A549 (cell line): ENCODE results near the gene KLF3. TPM values are rescaled to one million over a fixed set of nuclear protein-coding genes. Genes with fewer than 3 reads are reported as not detected.

Experiments used
- ATAC-seq, 2 experiments: fragments of 200-7000 bp in 1 of 2; fragments of >200 bp in 1 of 2; cut with Nextera tagmentation in 1 of 2; cut with Tn5 transposase in 1 of 2; 3 replicates each; pipeline versions ENCODE4 v1.8.0 to v1.9.1; 2018 to 2020; ENCODE audit warnings: mild to moderate bottlenecking in 1 of 2, moderate library complexity in 1 of 2
- CTCF ChIA-PET: fragments of 300-600 bp; sonication (Branson Sonifier 250); formaldehyde crosslinking; extraction: SDS; loops from one replicate; lab custom pipeline; 2021; ENCODE audit warnings: antibody characterized with exemption, inconsistent platforms; lab: Yijun Ruan, JAX
- POLR2A ChIA-PET: fragments of 350-600 bp; formaldehyde crosslinking; extraction: SDS; loops from one replicate; lab custom pipeline; 2021; ENCODE audit warnings: antibody characterized with exemption, inconsistent platforms; lab: Yijun Ruan, JAX
- DNase-seq, 2 experiments: peaks; one replicate each; pipeline versions ENCODE4 v3.0.0 to v3.0.0-alpha.2; 2011 to 2016; ENCODE audit warnings: low read depth in 1 of 2, low spot score in 1 of 2
- FAIRE-seq: peaks from 2 replicates; lab custom pipeline; 2011; peaks lifted over from hg19 to GRCh38; lab: Jason Lieb, UNC
- H3K27ac ChIP-seq, 2 experiments: fragments of >200 bp; sonication (Bioruptor Twin); formaldehyde crosslinking; 3 replicates each; pipeline ENCODE4 v1.5.1; 2016 to 2017
- H3K4me1 ChIP-seq: fragments of >200 bp; sonication (Bioruptor Twin); formaldehyde crosslinking; 3 replicates; pipeline ENCODE4 v1.6.1; 2016
- H3K4me2 ChIP-seq: fragments of >200 bp; sonication (Bioruptor Twin); formaldehyde crosslinking; 3 replicates; pipeline ENCODE4 v1.6.1; 2016
- H3K4me3 ChIP-seq: fragments of >200 bp; sonication (Bioruptor Twin); formaldehyde crosslinking; 3 replicates; pipeline ENCODE4 v1.5.1; 2016
- H3K9me3 ChIP-seq: fragments of >200 bp; sonication (Bioruptor Twin); formaldehyde crosslinking; 3 replicates; pipeline ENCODE4 v1.6.1; 2016
- WGBS: methylation state at CpG from one replicate; pipeline ENCODE4 v1.1.6; 2017; ENCODE audit errors: missing lambda C conversion rate; 5-methylcytosine and 5-hydroxymethylcytosine counted together
- polyA plus RNA-seq, 4 experiments: library from polyadenylated mRNA; depleted of rRNA in 3 of 4; stranded (reverse); fragments of >200 nt; fragmentation: RNase III in 1 of 4; extraction: RNeasy Plus Mini Kit Qiagen cat#74134 plus additional on column Dnase treatment in 1 of 4; gene quantifications; 2 replicates in 3 of 4; 3 replicates in 1 of 4; pipeline ENCODE4 v1.2.3, GENCODE V29; 2011 to 2017
- TF ChIP-seq, protein P1 (sequence below): IDR thresholded peaks from 2 replicates; pipeline ENCODE4 v1.6.1; 2012

KLF3 gene
- polyA plus RNA-seq, 2 of the 4 experiments (the other 2 are of a cell fraction), result 11.2 to 29.6 TPM

DNA sequence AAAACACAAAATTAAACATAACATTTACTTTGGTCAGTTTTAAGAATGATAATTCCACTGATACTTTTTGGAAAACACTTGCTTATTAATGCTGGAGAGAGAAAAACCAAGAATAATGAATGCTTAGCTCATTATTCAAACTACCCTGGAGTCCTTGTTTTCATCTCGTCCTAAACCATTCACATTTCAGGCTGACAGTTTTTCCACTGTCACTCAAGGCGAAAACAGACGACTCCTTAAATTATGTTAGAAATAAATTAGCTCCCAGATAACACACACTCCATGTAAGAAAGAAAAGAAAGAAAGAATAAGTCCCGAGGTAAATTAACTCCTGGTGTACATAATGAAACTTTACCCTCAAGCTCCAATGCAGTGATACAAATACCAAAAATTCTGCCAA is 85.3 kb downstream of the KLF3 start:
- ATAC-seq, result no peak
- 68% methylated on average over 4 of the region's 4 CpGs for WGBS
- H3K27ac ChIP-seq, result no peak overlapping the region
- H3K9me3 ChIP-seq, result peaks cover 2% of the 10 kb centered on the region; the same call in 1 of the 3 replicates
- POLR2A ChIA-PET, result no interaction called here
- no peak overlapping the region for H3K4me2 ChIP-seq
- CTCF ChIA-PET, result interaction anchor here (1.0 to 1.1 kb wide), 2 partner anchors 10 to 570 kb away, joined by 3 read pairs; no protein-coding TSS in a partner anchor
- no peak for DNase-seq
- no peak for FAIRE-seq
- no peak overlapping the region for H3K4me3 ChIP-seq
- TF ChIP-seq, protein P1, sequence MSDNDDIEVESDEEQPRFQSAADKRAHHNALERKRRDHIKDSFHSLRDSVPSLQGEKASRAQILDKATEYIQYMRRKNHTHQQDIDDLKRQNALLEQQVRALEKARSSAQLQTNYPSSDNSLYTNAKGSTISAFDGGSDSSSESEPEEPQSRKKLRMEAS, result no peak
- no peaks in the 10 kb centered on the region for H3K4me1 ChIP-seq

Other genes starting within 250 kb of the KLF3 start
- 0.11 and 0.14 TPM in 2 replicates for gene TLR10, start 118.8 kb downstream of the KLF3 start, polyA plus RNA-seq (2011; rRNA removed)
- gene TLR10, start 118.8 kb downstream of the KLF3 start, polyA plus RNA-seq (2017; fragmentation: RNase III; extraction: RNeasy Plus Mini Kit Qiagen cat#74134 plus additional on column Dnase treatment), result 0.05 to 0.11 TPM in 2 of 3 replicates, not detected in the other
- gene TLR1, start 140.6 kb downstream of the KLF3 start, polyA plus RNA-seq (2011; rRNA removed), result 2.6 and 2.7 TPM in 2 replicates
- gene TLR1, start 140.6 kb downstream of the KLF3 start, polyA plus RNA-seq (2017; fragmentation: RNase III; extraction: RNeasy Plus Mini Kit Qiagen cat#74134 plus additional on column Dnase treatment), result 0.83 to 1.2 TPM (median 0.86 TPM) in 3 replicates
- gene TLR6, start 192.6 kb downstream of the KLF3 start, polyA plus RNA-seq (2011; rRNA removed), result 11.5 and 13.2 TPM in 2 replicates
- gene TLR6, start 192.6 kb downstream of the KLF3 start, polyA plus RNA-seq (2017; fragmentation: RNase III; extraction: RNeasy Plus Mini Kit Qiagen cat#74134 plus additional on column Dnase treatment), result 5.2 to 5.9 TPM (median 5.6 TPM) in 3 replicates
- gene FAM114A1, start 203.6 kb downstream of the KLF3 start, polyA plus RNA-seq (2011; rRNA removed), result 50.3 and 55.4 TPM in 2 replicates
- 39.2 to 51.7 TPM (median 44.2 TPM) in 3 replicates for gene FAM114A1, start 203.6 kb downstream of the KLF3 start, polyA plus RNA-seq (2017; fragmentation: RNase III; extraction: RNeasy Plus Mini Kit Qiagen cat#74134 plus additional on column Dnase treatment)